SJCRH30 (cell line): Measurements from ENCODE around the gene IL3. TPM values are rescaled to one million over a fixed set of nuclear protein-coding genes. Genes with fewer than 3 reads are reported as not detected.

Experiments
- DNase-seq, 2 experiments: peaks; one replicate each; pipeline ENCODE4 v3.0.0-alpha.2; 2015 to 2020
- H3K27ac ChIP-seq: fragments of 250-450 bp; sonication (Bioruptor Pico); 2 replicates; pipeline ENCODE4 v1.5.1; 2020; ENCODE audit warnings: mild to moderate bottlenecking, moderate library complexity
- H3K27me3 ChIP-seq: fragments of 250-450 bp; sonication (Bioruptor Pico); 2 replicates; pipeline ENCODE4 v1.5.1; 2020; ENCODE audit warnings: mild to moderate bottlenecking, moderate library complexity
- H3K36me3 ChIP-seq: fragments of 250-450 bp; sonication (Bioruptor Pico); 2 replicates; pipeline ENCODE4 v1.5.1; 2020; ENCODE audit warnings: mild to moderate bottlenecking, moderate library complexity
- H3K4me1 ChIP-seq: fragments of 250-450 bp; sonication (Bioruptor Pico); 2 replicates; pipeline ENCODE4 v1.5.1; 2020; ENCODE audit warnings: mild to moderate bottlenecking, moderate library complexity
- H3K4me3 ChIP-seq: fragments of 250-450 bp; sonication (Bioruptor Pico); 2 replicates; pipeline ENCODE4 v1.5.1; 2020; ENCODE audit warnings: mild to moderate bottlenecking, moderate library complexity
- H3K9me3 ChIP-seq: fragments of 250-450 bp; sonication (Bioruptor Pico); replicated peaks from 2 replicates; pipeline ENCODE4 v1.5.1; 2020; ENCODE audit warnings: mild to moderate bottlenecking, moderate library complexity
- total RNA-seq: library from RNA; depleted of rRNA; stranded (reverse); fragments of >200 nt; shearing (Covaris generic); gene quantifications from 2 replicates; pipeline ENCODE4 v1.2.3, GENCODE V29; 2014; rRNA removed

IL3 gene
- total RNA-seq, 1 experiment from 2014 or later, result not detected

DNA sequence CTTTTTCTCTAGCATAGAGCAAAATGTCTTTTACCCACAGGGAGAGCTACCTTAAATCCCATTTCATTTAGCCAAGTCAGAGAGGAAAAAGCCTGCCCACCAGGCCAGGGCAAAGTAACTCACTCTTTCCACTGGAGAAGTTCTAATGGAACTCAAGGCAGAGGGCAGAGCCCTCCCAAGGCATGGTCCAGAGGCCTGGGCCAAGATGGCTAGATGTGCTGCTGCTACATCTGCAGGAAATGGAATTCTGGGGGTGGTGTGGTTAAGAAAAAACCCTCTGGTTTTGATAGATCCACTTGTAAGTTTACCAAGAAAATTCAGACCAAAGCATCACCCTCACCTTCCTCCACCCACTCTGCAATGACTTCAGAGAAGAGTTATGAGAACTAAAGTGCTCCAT is 50.5 kb downstream of the IL3 start:
- H3K36me3 ChIP-seq, result no peaks in the 10 kb centered on the region
- no peak overlapping the region for H3K27ac ChIP-seq
- peaks cover 4% of the 10 kb centered on the region; the same call in 1 of the 2 replicates for H3K9me3 ChIP-seq
- H3K4me3 ChIP-seq, result no peak overlapping the region
- H3K27me3 ChIP-seq, result no peaks in the 10 kb centered on the region
- no peaks in the 10 kb centered on the region for H3K4me1 ChIP-seq
- DNase-seq, result no peak

DNA sequence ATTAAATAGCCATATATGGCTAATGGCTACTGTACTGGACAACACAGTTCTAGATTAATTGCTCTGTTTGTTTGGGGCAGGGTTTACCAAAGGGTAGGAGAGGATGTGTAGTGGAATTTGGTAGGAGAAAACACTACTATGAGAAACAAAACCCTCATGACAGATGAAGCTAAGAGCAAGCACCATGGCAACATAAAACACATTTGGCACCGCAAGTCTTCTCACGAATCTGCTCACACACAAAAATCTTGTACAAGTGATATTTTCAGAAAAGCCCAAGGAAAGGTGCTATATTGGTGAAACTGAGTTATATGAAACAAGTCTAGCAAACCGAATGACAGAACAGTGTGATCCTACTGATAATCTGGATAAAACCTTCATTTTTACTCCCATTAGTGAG is 51.7 kb downstream of the IL3 start:
- Histone ChIP-seq H3K4me3 (no peak overlapping the region), H3K27ac (no peak overlapping the region), H3K9me3 (peaks cover 4% of the 10 kb centered on the region; the same call in 1 of the 2 replicates), H3K4me1 (no peaks in the 10 kb centered on the region), H3K27me3 (no peaks in the 10 kb centered on the region), H3K36me3 (no peaks in the 10 kb centered on the region)
- DNase-seq, result no peak

Other genes starting within 250 kb of the IL3 start
- not detected in 2 replicates for gene MEIKIN, start 115.0 kb upstream of the IL3 start, total RNA-seq
- gene ACSL6, start 49.0 kb upstream of the IL3 start, total RNA-seq, result not detected in 2 replicates
- not detected in 2 replicates for gene CSF2, start 13.1 kb downstream of the IL3 start, total RNA-seq
- 75.5 and 77.7 TPM in 2 replicates for gene P4HA2, start 167.2 kb downstream of the IL3 start, total RNA-seq
- 65.4 and 66.3 TPM in 2 replicates for gene PDLIM4, start 197.0 kb downstream of the IL3 start, total RNA-seq
- gene SLC22A4, start 233.7 kb downstream of the IL3 start, total RNA-seq, result 0.28 and 1.1 TPM in 2 replicates